Measurements from ENCODE around the gene FSTL4.

FSTL4 gene

DNA sequence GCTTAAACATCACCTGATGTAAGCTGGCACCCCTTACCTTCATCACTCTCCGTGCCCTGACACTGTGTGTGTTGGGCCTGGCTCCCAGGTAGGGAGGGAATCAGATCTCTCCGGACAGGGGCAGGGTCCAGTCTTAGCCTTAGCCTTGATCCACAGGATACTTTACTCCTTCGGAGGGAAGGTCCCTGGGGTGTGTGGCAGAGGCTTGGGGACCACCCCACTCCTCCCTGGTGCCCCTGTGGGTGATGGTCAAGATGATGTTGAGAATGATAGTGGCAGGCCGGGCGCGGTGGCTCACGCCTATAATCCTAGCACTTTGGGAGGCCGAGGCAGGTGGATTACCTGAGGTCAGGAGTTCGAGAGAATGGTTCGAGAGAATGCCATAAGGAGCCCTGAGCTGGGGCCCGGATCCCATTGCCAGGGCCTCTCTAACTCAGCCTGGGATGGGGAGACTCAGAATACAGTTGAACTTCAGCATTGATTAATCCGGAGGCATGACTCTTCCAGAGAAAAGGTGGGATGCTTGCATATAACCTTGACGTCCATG, 291.0 kb downstream of the FSTL4 start:
- no peak for TF ChIP-seq CTCF (IDR thresholded peaks at IDR 0.05)

DNA sequence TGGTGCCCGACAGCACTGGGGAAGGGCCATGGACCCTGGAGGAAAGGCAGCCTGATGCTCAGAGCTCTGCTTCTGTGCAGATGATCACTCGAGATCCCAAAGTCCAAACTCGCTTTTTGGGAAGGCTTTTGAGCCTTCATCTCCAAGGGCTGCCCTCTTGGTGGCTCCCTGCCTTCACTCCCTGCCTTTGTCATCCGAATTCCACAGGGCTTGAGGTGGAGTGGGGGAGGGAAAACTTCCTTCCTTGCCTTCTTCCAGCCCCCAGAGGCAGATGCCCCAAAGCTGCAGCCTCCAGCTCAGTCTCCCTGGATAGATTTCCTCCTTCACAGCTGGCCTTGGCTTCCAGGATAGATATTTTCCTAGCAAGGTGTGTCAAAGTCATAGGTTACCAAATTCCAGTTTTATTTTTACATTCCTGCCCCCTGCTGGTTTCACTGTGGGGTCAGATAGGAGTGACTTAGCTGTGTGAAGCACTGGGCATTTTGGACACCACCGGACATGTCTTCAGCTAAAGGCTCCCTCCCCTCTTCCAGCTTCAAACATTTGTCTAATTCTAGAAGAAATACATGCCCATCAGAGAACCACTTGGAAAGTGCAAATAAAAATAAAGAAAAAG, 292.3 kb downstream of the FSTL4 start:
- TF ChIP-seq CTCF (IDR thresholded peaks at IDR 0.05) = peak; percentile 29; the same call in 1 of the 2 replicates

- no peak for TF ChIP-seq CTCF (IDR thresholded peaks at IDR 0.05)
These were observed 293.1 kb downstream of the FSTL4 start for GRCh38 chr5:133319244-133319643.

- TF ChIP-seq CTCF (IDR thresholded peaks at IDR 0.05) = no peak
These were observed 294.8 kb downstream of the FSTL4 start for GRCh38 chr5:133317558-133317957.

DNA sequence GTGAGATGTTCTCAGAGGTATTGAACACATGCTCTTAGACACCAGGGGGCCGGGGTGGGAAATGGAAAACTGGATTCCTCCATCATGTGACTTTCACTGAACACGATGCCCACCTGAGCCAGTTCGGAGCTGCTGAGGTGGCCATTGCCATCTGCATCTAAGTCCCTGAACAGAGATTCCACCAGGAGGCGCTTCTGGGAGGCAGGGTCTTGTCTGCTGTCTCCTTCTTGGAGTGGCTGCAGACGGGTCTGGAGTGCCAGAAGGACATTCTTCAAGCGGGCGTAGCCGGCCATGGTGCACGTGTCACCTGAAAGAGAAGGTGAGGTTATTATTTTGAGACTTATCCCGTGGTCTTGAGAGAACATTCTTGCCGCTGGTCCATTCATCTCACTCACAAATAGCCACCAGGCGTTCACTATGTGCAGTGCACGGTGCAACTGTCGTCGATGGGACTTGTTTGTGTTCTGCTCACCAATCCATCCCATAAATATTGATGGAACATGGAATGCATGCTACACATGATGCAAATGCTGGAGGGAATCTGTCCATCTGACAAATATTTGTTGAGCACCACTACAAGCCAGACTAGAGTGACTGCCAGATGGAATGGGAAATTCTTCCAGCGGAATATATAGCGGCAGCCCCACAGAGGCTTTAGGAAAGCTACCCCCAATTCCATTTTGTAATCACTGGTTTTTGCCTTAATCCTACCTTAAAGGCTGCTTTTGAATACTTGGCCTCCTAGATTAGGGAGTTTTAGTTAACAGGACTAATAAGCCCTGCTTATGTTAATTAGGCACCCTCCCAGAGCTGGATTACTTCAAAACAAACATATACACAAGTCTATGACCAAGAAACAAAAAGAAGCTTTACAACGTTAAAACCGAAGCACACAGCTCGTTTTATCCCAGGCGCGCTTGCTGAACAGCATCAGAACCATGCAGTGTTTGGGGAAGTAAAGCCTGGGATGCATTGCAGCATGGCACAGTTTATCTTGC, 295.7 kb downstream of the FSTL4 start:
- peak; percentile 47; the same call in 1 of the 2 replicates for TF ChIP-seq CTCF (IDR thresholded peaks at IDR 0.05)

- no peak for TF ChIP-seq CTCF (IDR thresholded peaks at IDR 0.05)
These were observed 298.3 kb downstream of the FSTL4 start for GRCh38 chr5:133314086-133314485.

DNA sequence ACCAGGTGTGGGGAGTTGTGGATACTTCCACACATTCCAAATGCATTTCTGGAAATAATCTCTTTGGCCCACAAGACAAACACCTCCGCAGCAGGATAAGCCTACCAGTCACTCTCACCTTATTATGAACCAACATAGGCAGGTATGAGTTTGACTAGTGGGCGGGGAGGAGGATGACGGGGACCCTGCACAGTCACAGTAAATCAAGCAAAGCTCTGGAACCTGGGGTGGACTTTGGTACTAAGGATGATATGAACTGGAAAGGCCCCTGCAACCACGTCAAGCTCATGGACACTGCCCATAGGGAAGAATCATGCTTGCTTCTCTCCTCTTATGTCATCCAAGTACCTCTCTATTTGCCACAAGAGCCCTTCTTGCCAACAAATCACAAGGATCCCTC, 301.2 kb downstream of the FSTL4 start:
- no peak for TF ChIP-seq CTCF (IDR thresholded peaks at IDR 0.05)

All from LNCAP (cell line).